Umbilical cord (tissue), 2 donors: ENCODE data around the gene PAPPA. TPM values are rescaled to one million over a fixed set of nuclear protein-coding genes. Genes with fewer than 3 reads are reported as not detected.

Experiments
- DNase-seq: peaks from one replicate; pipeline ENCODE4 v3.0.0-alpha.2; 2015; ENCODE audit warnings: low spot score
- total RNA-seq: library from RNA; depleted of rRNA; stranded (reverse); fragments of >200 nt; gene quantifications from one replicate; pipeline ENCODE4 v1.2.3, GENCODE V29; 2014; ENCODE audit warnings: low replicate concordance; ENCODE audit not compliant: insufficient read depth

PAPPA gene
- total RNA-seq, 1 donor from 2014 or later = 26.0 TPM

DNA sequence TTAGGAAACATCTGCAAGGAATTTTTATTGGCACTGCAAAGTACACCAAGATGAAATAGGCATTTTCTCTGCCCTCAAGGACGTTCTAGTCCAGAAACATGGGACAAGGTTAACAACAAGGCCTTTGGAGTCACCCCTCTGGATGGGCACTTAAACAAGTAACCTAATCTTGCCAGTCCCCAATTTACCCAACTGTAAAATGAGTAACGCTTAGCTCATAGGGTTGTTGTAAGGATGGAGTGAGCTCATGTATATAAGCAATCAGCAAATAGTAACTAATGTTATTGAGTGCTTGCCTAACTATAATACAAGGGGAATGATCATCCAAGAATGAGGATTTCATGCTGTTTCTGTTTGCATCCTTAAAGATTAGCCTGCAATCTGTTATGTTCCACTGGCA lies 189.3 kb downstream of the PAPPA start:
- DNase-seq = no peak

DNA sequence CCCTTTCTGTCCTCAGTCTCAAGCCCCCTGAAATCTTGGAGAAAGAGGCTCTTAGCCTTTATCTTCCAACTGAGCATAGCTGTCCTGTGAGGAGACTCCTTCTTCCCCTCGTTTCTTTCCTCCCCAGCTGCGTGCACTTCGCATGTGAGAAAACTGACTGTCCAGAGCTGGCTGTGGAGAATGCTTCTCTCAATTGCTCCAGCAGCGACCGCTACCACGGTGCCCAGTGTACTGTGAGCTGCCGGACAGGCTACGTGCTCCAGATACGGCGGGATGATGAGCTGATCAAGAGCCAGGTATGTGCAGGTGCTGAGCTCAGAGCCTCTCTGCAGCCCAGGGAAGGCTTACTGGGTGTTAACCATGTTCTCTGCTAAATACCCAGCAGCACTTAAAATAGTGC lies 190.8 kb downstream of the PAPPA start:
- DNase-seq = no peak

DNA sequence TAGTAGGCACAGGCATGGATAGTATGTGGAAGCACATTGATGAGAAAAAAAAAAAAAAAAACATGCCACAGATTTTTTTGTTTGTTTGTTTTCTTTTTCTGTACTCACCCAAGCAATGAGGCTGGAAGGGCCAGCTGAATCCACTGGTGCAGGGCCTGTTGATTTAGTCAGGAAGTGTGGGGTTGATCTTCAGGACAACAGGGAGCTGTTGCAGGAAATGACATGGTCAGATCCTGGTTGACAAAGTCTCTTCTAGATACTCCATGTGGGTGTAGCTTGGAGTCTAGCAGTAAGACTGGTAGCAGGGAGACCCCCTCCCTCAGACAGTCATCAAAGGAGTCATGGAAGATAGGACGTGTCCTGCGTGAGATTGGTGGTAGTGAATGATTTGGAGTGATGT lies 191.8 kb downstream of the PAPPA start:
- DNase-seq = no peak

DNA sequence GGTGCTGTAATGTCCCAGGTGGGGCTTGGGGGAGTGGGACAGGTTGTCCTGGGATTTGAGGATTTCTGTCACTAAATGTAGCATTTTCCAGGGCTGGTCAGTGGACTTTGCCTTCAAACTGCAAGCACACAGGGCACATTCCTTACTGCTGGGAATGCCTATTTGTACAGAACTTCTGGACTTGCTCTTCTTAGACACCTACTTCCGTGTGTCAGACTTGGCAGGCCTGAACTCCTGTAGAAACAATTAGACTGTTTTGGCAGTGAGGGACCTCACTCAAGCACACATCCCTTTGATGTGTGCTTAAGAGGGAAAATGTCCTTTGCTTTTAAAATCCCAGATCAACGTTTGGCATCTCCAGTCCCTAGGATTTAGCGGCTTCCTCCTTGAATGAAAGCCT lies 192.2 kb downstream of the PAPPA start:
- DNase-seq = peak; percentile 26

DNA sequence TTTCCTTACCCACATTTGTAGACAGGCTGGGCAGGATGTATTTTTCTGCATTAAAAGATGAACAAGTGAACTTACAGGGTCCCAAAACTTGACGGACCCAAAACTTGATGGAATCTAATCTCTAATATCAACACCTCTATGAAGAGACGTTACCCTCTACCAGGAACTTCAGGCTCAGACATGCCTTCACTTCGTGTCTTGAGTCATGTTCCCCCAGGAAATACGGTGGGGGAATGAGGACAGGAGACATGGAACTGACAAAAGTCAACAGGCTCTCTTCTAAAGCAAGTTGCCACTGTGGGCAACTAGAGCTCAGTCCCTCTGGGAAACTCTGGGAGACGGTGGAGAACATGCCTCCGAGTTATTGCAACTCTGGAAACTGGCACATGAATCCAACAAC lies 196.1 kb downstream of the PAPPA start:
- DNase-seq = no peak

DNA sequence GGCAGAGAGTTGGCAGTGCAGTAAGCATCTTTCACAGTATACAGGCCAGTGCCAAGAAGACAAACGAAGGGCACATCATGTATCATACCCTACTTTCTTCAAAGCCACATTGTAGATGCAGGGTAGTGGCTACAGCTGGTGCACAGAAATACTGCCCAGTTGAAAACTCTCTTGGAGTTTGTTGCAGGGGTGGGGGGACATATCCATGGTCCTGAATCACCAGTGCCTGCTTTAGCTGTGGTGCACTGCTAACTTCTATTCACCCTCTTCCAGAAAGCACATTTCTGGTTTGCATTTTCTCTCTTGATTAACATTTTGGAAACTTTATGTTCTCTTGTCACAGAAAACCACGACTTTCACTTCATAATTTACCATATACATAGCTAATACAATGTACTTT lies 196.6 kb downstream of the PAPPA start:
- DNase-seq = no peak

DNA sequence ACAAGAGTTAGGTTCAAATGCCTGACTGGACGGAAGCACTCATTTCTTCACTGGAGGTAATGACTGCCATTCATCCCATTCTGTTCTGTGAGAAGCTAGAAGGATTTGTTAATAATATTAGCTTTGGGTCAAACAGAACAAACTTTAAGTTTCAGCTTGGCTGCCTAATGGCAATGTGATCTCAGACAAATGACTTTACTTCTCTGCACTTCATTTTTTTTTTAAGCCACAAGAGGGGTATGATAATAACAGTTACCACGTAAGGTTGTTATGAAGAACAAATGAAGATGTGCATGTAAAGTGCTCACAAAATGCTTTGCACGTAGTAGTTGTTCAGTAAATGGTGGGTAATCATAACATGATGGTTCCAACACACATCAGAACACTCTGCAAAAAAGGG lies 199.4 kb downstream of the PAPPA start:
- no peak for DNase-seq

DNA sequence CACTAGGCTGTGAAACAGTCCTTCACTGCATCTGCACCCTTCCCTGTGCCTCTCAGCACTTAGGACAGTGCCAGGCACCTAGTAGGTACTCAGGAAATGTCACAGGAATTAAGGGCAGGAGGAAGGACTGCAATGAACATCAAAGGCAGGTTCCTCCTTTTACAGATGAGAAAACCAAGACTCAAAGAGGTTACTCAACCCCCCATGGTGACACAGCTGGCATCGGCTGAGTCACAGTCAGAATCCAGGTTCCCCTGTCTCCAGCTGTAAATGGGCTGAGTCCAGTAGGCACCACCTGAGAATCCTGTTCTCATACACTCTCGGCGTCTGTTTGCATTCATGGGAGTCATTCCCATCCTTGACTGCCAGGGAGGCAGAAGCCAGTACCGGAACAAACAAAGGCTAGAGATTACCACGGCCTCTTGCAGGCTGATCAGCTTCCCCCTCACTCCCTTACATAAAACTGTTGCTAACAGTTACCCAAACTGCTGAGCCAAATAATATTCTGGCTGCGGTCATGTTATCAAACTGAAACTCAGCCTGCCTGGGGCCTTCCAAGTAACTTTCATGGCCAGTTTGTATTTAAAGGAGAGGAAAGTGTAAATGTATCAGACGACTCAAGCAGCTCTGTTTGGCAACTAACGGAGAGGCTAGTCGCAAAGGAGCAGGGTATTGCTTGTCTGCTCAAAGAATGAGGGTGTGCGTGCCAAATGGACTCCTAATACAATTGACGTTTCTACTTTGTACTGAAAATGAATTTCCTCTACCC lies 201.7 kb downstream of the PAPPA start:
- peak; percentile 61 for DNase-seq

DNA sequence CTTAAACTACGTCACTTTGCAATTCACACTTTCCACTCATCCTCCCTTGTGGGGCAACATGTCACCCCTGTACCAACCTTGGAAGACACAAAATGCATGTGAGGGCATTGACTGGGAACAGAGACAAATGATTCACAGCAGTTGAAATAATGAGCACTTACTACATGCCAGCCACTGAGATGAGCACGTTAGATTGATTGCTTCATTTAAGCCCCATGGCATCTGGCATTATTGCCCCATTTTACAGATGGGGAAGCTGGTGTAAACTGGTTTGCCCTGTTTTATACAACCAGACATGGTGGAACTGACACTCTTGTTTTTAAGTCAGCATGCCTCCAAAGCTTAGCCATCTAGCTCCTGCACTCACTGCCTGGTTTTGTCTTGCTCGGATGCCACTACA lies 204.7 kb downstream of the PAPPA start:
- no peak for DNase-seq

DNA sequence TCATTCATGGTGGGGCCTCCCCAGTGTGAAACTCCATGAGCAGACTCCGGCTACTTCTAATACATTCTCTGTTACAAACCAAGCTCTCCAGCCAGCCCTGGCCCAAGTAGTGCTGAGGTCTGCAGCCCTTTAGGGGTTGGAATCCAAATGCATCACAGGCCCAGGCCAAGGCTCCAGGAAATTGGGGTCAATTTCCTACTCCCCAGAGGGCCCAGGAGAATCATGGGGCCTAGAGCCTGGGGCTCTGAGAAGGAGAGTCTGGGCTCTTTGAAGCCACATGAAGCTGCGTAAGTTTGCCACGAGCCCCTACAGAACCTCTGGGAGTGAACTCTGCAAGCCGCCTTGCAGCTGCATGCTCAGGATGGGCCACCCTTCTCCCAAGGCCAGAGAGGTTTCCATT lies 206.4 kb downstream of the PAPPA start:
- DNase-seq = no peak

DNA sequence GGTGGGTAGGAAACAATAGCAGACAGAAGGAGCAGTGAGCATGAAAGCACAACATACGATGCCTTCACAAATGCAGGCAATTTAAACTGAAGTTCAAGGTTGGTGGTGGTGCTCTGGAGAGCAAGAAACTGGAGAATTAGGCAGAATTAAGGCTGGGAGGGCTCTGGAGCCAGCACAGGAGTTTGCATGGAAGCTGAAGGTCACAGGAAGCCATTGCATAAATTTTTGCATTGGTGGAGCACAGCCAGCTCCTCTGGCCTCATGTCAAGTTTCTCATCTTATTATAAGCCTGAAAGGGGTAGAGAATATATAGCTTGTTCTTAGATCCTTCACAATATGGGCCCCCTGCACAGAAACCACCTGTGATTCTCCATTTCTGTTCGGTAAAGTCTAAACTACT lies 207.4 kb downstream of the PAPPA start:
- peak; percentile 24 for DNase-seq

DNA sequence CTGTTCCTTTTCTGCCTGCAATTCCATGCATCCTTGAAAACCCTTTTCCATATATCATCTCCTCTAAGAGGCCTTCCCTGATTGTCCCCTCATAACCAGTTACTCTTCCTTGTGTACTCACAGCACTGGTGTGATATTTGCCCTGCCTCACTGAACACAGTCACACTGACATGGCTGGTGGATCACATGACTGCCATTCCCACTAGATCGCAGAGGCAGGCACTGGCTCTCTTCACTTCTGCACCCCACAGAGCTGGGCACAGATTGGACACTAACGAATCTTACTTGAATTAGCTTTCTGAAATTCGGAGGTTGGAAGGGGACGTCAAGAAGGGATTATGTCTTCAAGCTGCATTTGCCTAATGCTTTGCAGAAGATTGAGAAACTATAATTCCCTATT lies 208.0 kb downstream of the PAPPA start:
- no peak for DNase-seq

DNA sequence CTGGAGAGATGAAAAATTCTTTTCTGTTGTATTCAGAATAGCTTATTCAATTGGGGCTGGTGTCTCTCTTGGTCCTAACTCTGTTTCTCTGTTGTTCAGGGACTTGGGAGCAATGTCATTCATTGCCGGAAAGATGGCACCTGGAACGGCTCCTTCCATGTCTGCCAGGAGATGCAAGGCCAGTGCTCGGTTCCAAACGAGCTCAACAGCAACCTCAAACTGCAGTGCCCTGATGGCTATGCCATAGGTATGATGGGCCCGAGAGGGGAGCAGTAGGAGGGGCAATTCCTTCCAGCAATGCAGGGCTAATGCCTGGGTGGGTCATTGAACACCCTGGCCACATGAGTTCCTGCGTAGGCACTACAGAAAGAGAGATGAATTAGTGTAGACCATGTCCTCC lies 208.9 kb downstream of the PAPPA start:
- DNase-seq = no peak

DNA sequence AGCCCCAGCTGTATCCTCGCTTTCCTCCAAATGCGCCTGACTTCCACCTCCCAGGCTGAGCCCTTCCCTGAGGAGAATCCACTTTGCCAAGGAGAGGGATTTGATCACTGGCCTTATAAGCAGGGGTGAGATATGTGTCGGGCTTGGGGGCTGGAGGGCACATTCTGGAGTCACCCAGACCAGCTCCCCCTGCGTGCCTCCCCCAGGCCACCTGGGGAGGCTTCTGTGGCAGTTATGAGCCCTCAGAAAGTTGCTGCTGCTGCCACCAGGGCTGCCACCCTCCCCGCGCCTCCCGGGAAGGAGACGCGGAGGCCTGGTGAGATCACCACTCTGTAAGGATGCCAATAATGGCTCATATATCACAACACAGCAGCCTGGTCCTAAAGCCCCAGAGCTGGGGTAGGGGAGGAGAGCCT lies 211.5 kb downstream of the PAPPA start:
- peak; percentile 96 for DNase-seq

DNA sequence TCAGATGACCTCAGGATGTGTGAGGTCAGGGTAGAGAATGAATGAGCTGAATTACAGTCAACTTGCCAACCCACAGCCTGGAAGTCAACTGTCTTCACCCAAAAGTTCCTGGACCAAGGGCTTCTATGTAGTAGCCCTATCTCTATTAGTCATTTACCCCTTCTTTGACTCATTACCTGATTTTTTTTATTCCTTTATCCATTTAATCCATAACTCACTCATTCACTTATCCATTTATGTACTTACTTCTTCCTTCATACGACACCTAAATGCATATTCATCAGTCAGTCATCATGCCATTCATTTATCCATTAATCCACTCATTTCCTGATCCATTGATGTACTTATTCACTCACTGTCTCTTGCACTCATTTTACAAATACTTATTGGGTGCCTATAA lies 212.7 kb downstream of the PAPPA start:
- no peak for DNase-seq

DNA sequence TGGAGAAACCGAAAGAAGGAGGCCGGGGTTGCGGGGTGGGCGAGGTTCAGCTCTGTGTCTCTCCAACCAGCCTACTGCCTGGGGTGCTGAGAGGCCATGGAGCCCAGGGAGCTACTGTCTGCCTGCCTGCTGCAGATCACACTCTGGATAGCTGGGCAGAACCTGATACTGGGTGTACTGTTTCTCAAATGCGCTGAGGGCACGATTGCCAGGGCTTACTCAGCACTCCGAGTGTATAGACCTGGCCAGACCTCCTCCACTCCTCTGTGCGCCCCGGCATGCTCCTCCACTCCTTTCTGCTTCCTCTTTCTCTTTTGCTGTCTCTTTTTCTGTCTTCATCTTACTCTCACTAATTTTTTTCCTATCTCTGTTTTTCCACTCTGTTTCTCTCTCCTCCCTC lies 215.1 kb downstream of the PAPPA start:
- no peak for DNase-seq

DNA sequence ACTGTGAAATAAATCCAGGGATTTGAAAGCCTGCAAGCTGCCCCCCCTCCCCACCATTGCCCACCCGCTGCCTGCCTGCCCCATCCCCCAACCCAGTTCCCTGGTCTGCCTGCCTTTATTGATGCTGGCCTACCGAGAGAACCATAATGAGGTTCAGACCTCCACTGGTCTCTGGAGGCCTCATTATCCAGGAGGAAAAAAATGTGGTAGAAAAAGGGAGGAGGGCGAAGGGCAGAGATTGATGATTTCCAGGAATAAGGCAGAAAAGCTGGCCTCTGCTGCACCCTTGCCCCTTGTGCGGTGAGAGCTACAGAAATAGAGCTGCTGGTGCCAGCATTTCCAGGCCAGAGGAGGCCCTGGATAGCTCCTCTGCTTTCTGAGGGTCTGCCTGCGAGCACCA lies 216.1 kb downstream of the PAPPA start:
- DNase-seq = peak; percentile 27

DNA sequence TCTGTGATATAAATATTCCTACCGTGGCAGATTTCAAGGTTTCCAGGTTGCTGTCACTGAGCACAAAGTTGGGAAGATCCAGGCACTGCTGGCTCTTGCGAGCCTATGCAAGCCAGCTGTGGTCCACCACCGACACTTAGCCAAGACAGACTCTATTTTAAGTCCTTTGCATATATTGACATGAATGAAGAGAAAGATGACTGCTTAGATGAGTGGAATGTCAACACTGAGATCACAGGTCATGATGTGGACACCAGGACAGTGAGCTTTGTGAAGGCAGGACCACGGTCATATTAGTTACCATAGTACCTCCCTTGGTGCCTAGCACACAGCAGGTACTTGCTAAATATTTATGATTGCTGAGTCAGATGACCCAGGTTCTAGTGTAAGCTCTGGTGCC lies 217.0 kb downstream of the PAPPA start:
- DNase-seq = no peak

DNA sequence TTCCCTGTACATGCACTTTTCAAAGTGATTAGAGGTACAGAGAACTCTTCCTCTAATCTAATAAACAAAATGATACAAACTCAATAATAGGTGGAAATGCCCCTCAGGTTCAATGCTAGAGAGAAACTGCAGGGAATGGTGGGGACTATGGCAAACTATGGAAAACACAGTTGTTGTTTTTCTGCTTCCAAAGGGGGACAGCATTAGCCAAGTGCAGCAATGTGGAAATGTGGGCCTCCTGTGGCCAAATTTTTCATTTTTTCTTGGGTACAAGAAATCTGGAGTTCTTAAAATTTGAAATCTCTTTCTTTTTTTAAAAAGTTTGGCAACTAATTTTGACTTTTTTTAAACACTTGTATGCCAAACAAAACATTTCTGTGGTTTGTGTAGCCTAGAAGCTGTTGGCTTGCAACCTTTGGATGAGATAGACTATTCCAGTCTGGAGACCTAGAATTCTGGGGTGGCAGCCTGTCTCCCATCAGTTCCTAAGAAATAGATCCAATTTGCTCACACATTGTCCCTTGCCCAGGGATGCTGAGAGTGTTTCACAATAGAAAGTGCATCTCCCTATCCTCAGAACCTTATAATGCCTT lies 218.6 kb downstream of the PAPPA start:
- DNase-seq = no peak

DNA sequence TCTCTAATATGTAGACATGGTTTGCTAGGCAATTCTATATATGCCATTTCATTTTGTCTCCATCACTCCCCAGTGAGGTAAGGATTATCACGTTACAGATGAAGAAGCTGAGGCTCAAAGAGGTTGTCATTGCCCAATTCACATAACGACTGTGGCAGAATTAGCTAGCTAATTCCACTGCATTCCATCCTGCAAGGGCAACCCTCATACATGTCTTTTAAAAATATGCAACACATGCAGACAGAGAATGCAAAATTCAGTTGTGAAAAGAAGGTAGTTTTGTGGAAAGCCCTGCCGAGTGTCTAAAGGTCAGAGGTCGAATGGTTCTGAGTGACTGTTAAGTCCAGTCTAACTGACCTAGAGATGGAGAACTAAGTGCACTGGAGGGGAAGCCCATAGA lies 219.2 kb downstream of the PAPPA start:
- DNase-seq = no peak

DNA sequence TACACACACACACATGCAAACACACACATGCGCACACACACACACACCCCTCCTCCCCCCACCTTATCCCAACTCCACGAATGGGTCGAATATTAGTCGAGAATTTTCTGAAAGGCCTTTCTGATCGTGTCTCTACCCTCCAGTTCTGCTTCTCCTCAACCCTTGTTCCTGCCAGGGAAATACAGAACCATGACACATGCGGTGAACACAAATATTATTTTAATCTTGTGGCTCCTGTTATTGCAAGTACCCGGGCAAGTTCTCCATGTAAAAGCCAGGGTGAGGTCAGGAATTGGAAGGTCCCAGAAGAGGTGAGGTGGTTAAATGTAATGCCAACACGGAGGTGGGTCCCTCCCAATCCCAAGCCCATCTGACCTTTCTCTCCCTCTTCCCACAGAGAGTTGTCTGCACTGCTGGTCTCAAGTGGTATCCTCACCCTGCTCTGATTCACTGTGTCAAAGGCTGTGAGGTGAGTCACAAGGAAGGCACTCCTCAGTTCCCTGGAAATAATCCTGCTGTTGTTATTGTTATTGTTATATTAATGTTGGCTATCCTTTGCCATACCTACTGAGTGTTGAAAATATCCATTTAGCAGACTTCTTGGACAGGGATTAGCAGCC lies 223.7 kb downstream of the PAPPA start:
- DNase-seq = no peak

DNA sequence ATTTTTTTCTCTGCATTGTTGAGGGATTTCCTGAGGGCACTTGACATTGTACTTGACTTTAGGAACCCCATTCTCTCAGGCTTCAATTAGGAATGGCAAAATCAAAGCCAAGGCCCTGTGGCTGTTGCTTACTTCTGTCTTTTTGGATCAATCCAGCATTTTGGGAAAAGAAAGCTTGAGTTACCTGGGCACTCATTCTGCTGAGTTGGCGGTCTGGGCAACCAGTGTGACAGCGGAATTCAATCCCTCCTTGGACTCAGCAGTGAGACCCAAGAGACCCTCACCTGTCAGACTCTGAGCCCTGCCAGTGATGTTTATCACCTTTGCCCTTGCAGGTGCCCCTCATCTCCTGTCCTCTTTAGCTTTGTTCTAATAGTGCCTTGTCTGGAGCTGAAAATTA lies 225.3 kb downstream of the PAPPA start:
- no peak for DNase-seq

DNA sequence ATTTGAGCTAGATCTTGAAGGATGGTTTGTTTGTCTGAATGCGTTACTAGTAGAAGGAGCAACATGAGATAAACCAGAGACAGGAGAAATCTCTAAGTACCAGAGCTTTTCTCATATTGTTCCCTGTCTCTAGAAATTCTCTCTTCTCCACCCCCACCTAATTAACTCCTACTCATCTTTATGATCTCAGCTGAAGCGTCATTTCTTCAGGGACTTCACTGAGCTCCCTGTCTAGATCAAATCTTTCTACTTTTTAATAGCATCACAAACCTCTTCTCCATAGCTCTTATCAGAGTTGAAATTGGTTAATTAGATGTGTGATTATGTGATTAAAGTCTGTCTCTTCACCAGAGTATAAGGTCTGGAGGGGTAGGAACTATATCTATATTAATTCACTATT lies 226.2 kb downstream of the PAPPA start:
- DNase-seq = no peak
